GM13977 (cell line): Measurements from ENCODE around the gene CNFN.
"Not testable (repeated sequence)": the region's sequence is repeated elsewhere in the genome, so short reads cannot be mapped to it uniquely, and the experiment has no call there.

Experiments used
- DNase-seq: peaks from one replicate; pipeline ENCODE4 v3.0.0; 2012; ENCODE audit warnings: low spot score
- in situ Hi-C: fragments of 300-500 bp; cut with MboI; formaldehyde crosslinking; loops from one replicate; pipeline ENCODE4 v1.12.0; 2022; ENCODE audit warnings: low sequenced_read_pairs, low pct_unique_long_range_greater_than_20kb, mixed read lengths, inconsistent platforms; ENCODE audit not compliant: unreplicated experiment
- TF ChIP-seq, protein P1 (sequence below): IDR thresholded peaks from 2 replicates; pipeline ENCODE4 v1.5.1; 2012; ENCODE audit warnings: mild to moderate bottlenecking, control low read depth; ENCODE audit not compliant: insufficient read depth; ENCODE audit errors: extremely low read depth, missing control alignments

The CNFN gene

DNA sequence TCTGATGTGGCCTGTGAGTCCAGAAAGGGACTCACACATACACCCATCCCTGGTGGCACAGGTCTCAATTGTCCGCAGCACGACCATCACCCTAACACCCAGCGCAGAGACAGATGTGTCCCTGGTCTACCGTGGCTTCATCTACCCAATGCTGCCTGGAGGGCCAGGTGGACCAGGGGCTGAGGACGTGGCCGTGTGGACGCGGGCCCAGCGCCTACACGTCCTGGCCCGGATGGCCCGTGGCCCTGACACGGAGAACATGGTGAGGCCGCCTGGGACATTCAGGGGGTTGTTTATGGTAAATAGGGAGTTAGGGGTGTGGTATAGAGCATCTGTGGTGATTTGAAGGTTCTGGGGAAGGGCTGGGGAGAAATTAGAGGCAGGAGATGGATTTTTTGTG is 41.9 kb downstream of the CNFN start:
- in situ Hi-C loops = no loop called here
- DNase-seq = no peak
- TF ChIP-seq, protein P1, sequence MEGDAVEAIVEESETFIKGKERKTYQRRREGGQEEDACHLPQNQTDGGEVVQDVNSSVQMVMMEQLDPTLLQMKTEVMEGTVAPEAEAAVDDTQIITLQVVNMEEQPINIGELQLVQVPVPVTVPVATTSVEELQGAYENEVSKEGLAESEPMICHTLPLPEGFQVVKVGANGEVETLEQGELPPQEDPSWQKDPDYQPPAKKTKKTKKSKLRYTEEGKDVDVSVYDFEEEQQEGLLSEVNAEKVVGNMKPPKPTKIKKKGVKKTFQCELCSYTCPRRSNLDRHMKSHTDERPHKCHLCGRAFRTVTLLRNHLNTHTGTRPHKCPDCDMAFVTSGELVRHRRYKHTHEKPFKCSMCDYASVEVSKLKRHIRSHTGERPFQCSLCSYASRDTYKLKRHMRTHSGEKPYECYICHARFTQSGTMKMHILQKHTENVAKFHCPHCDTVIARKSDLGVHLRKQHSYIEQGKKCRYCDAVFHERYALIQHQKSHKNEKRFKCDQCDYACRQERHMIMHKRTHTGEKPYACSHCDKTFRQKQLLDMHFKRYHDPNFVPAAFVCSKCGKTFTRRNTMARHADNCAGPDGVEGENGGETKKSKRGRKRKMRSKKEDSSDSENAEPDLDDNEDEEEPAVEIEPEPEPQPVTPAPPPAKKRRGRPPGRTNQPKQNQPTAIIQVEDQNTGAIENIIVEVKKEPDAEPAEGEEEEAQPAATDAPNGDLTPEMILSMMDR = no peak

DNA sequence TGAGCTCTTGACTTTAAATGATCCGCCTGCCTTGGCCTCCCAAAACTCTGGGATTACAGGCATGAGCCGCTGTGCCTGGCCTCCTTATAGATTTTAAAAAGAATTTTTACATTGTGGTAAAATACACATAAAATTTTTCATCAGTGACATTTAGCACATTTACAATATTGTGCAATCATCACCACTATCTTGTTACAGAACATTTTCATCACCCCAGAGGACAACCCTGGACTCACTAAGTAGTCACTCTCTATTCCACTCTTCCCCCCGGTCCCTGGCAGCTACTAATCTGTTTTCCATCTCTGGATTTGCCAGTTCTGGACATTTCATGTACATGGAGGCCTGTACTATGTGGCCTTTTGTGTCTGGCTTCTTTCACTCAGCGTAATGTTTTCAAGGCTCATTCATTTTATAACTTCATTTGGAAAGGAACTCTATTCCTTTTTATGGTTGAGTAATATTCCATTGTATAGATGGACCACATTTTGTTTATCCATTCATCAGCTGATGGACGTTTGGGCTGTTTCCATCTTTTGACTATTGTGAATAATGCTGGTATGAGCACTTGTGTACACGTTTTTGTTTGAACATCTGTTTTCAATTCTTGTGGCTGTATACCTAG is 44.8 kb downstream of the CNFN start:
- no peak for DNase-seq
- in situ Hi-C loops = no loop called here
- TF ChIP-seq, protein P1 = no peak

DNA sequence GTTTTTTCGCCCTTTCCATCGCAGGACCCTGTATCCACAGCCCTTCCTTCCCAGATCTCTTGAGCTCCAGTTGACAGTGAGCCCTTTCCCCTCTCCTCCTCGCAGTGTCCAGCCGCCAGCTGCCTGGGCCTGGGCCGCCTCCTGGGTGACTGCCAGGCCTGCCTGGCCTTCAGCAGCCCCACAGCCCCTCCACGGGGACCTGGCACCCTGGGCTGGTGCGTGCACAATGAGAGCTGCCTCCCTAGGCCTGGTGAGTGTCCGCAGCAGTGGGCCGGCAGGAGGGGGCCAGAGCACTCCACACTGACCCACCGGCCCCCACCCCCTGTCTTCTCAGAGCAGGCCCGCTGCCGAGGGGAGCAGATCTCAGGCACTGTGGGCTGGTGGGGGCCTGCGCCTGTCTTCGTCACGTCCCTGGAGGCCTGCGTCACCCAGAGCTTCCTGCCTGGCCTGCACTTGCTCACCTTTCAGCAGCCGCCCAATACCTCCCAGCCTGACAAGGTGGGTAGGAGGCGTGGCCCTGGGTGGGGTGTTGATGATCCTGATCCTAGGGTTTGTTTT is 45.7 kb downstream of the CNFN start:
- DNase-seq = no peak
- in situ Hi-C loops = no loop called here
- TF ChIP-seq, protein P1 = no peak

DNA sequence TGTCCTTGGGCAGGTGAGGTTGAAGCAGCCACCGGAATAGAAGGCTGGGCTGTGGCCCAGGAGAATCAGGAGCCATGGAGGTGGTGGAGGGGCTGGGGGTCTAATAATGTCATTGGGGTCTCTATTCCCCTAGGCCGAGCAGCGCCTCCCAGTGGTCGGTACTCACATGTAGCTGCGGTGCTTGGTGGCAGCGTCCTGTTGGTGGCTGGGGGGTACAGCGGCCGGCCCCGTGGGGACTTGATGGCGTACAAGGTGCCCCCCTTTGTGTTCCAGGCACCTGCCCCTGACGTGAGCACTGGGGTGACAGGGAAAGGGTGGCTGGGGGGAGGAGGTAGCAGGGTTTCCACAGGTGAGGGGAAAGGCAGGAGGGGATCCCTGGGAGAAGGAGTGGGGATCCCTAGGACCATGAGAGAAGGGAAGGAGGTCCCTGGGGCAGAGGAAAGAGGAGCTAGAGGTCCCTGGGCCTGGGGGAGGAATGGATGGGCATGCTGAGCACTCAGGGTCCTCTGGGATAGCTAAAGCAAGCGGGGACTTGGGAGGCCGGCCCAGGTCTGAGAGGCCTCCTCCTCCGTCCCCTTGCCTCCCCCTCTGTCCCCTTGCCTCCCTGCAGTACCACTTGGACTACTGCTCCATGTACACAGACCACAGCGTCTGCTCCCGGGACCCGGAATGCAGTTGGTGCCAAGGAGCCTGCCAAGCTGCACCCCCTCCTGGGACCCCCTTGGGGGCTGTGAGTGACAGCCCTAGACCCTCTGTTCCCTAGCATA is 46.6 kb downstream of the CNFN start:
- in situ Hi-C loops = no loop called here
- TF ChIP-seq, protein P1 = no peak
- no peak for DNase-seq

DNA sequence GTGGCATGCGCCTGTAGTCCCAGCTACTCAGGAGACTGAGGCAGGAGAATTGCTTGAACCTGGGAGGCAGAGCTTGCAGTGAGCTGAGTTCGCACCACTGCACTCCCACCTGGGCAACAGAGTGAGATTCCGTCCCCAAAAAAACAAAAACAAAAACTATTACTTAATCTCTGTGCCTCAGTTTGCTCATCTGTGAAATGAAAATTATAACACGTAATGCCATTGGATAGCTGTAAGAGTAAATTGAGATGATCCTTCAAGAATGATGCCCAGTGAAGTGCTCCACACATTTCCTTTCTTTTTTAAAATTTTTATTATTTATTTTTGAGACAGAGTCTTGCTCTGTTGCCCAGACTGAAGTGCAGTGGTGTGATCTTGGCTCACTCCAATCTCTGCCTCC is 50.2 kb downstream of the CNFN start:
- in situ Hi-C loops, DNase-seq: not testable (repeated sequence)

DNA sequence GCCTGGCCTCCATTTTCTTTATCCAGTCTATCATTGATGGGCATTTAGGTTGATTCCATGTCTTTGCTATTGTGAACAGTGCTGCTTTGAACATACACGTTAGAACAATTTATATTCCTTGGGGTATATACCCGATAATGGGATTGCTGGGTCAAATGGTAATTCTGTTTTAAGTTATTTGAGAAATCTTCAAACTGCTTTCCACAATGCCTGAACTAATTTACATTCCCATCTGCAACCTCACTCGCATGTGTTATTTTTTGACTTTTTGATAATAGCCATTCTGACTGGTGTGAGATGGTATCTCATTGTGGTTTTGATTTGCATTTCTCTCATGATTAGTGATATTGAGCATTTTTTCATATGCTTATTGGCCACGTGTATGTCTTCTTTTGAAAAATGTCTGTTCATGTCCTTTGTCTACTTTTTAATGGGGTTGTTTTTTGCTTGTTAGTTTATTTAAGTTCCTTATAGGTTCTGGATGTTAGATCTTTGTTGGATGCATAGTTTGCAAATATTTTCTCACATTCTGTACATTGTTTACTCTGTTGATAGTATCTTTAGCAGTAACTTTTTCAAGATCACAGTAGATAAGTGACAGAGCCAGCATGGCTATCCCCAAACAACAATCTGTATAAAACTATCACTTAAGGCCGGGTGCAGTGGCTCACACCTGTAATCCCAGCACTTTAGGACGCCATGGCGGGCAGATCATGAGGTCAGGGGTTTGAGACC is 50.8 kb downstream of the CNFN start:
- DNase-seq, in situ Hi-C loops: not testable (repeated sequence)
